Stomach smooth muscle (tissue), 2 donors: ENCODE data around the gene TTC39B.
"Not testable (repeated sequence)": the region's sequence is repeated elsewhere in the genome, so short reads cannot be mapped to it uniquely, and the experiment has no call there.

Experiments used
- H3K27ac ChIP-seq: one replicate; pipeline ENCODE4 v1.7.0; 2013; ENCODE audit warnings: mild to moderate bottlenecking, low read length, inconsistent platforms
- H3K27me3 ChIP-seq, 2 donors: one replicate each; pipeline ENCODE4 v1.7.0; 2013; ENCODE audit warnings: low read length in 2 of 2; ENCODE audit not compliant: insufficient read depth in 2 of 2, control insufficient read depth in 1 of 2
- H3K36me3 ChIP-seq, 2 donors: one replicate each; pipeline ENCODE4 v1.7.0; 2013; ENCODE audit warnings: low read length in 2 of 2; ENCODE audit not compliant: control insufficient read depth in 2 of 2, insufficient read depth in 2 of 2
- H3K4me1 ChIP-seq: one replicate; pipeline ENCODE4 v1.7.0; 2013; ENCODE audit warnings: low read length; ENCODE audit not compliant: control insufficient read depth, insufficient read depth
- H3K4me3 ChIP-seq, 2 donors: one replicate each; pipeline ENCODE4 v1.7.0; 2013; ENCODE audit warnings: low read length in 2 of 2
- H3K9ac ChIP-seq, 2 donors: one replicate each; pipeline ENCODE4 v1.7.0; 2013; ENCODE audit warnings: low read length in 2 of 2, mild to moderate bottlenecking in 1 of 2
- H3K9me3 ChIP-seq, 2 donors: one replicate each; pipeline ENCODE4 v1.7.0; 2013; ENCODE audit warnings: low read length in 2 of 2; ENCODE audit not compliant: control insufficient read depth in 2 of 2
- donor health status: healthy.
- donor health status: Pancreatic carcinoma.

The TTC39B gene

DNA sequence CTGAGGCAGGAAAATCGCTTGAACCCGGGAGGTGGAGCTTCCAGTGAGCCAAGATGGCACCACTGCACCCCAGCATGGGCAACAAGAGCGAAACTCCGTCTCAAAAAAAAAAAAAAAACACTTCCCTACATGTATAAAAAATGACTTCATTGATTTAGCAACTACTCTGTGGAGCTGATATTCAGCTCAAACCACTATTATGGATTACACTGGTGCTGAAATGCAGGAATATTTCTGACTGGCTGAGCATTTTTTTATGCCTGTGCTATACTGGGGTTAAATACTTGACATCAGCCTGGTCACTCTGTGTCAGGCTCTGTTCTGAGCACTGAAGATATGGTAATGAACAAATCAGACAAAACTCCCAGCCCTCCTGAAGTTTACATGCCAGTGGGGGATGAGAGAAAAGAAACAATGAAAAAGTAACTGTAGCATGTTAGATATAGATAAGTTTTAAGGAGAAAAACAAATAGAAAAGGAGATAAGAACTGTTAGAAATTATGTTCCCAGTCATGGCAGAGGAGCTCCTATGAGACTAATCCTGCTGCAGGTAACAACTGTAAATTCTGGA is 22.6 kb upstream of the TTC39B start:
- H3K36me3 ChIP-seq, result no peaks in the 10 kb centered on the region
- H3K4me1 ChIP-seq, result no peaks in the 10 kb centered on the region
- no peak overlapping the region for H3K27ac ChIP-seq
- no peak overlapping the region for H3K9ac ChIP-seq
- no peaks in the 10 kb centered on the region for H3K9me3 ChIP-seq
- H3K27me3 ChIP-seq, result no peaks in the 10 kb centered on the region
- no peak overlapping the region for H3K4me3 ChIP-seq

- Histone ChIP-seq H3K36me3 (no peaks in the 10 kb centered on the region), H3K9me3 (no peaks in the 10 kb centered on the region), H3K9ac (no peak overlapping the region), H3K27ac (no peak overlapping the region), H3K27me3 (no peaks in the 10 kb centered on the region), H3K4me3 (no peak overlapping the region), H3K4me1 (no peaks in the 10 kb centered on the region)
Observed at GRCh38 chr9:15328946-15329345, 21.9 kb upstream of the TTC39B start.

GRCh38 chr9:15322695-15323094 is 15.7 kb upstream of the TTC39B start:
- not testable (repeated sequence) for H3K27ac ChIP-seq, H3K9me3 ChIP-seq, H3K4me1 ChIP-seq, H3K36me3 ChIP-seq, H3K9ac ChIP-seq, H3K4me3 ChIP-seq, H3K27me3 ChIP-seq

DNA sequence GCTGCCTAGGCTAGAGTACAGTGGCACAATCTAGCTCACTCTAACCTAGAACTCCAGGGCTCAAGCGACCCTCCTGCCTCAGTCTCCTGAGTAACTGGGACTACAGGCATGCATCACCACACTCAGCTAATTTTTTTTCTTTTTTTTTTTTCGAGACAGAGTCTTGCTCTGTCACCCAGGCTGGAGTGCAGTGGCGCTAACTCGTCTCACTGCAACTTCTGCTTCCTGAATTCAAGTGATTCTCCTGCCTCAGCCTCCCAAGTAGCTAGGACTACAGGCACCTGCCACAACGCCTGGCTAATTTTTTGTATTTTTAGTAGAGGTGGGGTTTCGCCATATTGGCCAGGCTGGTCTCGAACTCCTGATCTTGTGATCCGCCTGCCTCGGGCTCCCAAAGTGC is 12.6 kb upstream of the TTC39B start:
- H3K36me3 ChIP-seq, H3K4me3 ChIP-seq, H3K27me3 ChIP-seq, H3K9me3 ChIP-seq, H3K4me1 ChIP-seq, H3K9ac ChIP-seq, H3K27ac ChIP-seq: not testable (repeated sequence)

DNA sequence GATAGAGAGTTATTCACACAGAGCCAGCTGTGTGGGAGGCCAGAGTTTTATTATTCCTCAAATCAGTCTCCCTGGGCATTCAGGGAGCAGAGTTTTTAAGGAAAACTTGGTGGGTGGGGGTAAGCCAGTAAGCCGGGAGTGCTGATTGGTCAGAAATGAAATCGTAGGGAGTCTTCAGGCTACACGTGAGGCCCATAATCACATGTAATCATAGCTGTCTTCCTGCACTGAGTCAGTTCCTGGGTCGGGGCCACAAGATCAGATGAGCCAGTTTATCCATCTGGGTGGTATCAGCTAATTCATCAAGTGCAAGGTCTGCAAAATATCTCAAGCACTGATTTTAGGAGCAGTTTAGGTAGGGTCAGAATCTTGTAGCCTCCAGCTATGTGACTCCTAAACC is 10.8 kb upstream of the TTC39B start:
- H3K4me1 ChIP-seq, result no peaks in the 10 kb centered on the region
- H3K9me3 ChIP-seq, result no peaks in the 10 kb centered on the region
- H3K36me3 ChIP-seq, result no peaks in the 10 kb centered on the region
- H3K9ac ChIP-seq, result no peak overlapping the region
- H3K4me3 ChIP-seq, result no peak overlapping the region
- H3K27me3 ChIP-seq, result no peaks in the 10 kb centered on the region
- no peak overlapping the region for H3K27ac ChIP-seq

GRCh38 chr9:15311607-15312006 is 4.6 kb upstream of the TTC39B start:
- Histone ChIP-seq H3K9me3 (no peaks in the 10 kb centered on the region), H3K9ac (no peak overlapping the region), H3K4me1 (peaks cover 4% of the 10 kb centered on the region), H3K27me3 (no peaks in the 10 kb centered on the region), H3K27ac (no peak overlapping the region), H3K4me3 (no peak overlapping the region), H3K36me3 (no peaks in the 10 kb centered on the region)

- H3K9me3 ChIP-seq, result no peaks in the 10 kb centered on the region
- H3K4me3 ChIP-seq, result no peak overlapping the region
- H3K27ac ChIP-seq, result no peak overlapping the region
- H3K4me1 ChIP-seq, result peaks cover 11% of the 10 kb centered on the region
- H3K9ac ChIP-seq, result no peak overlapping the region
- no peaks in the 10 kb centered on the region for H3K36me3 ChIP-seq
- no peaks in the 10 kb centered on the region for H3K27me3 ChIP-seq
Observed at GRCh38 chr9:15310107-15310850, 3.3 kb upstream of the TTC39B start.

- Histone ChIP-seq H3K27ac (no peak overlapping the region), H3K36me3 (no peaks in the 10 kb centered on the region), H3K4me3 (no peak overlapping the region), H3K9ac (no peak overlapping the region), H3K4me1 (peaks cover 11% of the 10 kb centered on the region), H3K27me3 (no peaks in the 10 kb centered on the region), H3K9me3 (no peaks in the 10 kb centered on the region)
Observed at GRCh38 chr9:15308511-15308910, 1.5 kb upstream of the TTC39B start.

DNA sequence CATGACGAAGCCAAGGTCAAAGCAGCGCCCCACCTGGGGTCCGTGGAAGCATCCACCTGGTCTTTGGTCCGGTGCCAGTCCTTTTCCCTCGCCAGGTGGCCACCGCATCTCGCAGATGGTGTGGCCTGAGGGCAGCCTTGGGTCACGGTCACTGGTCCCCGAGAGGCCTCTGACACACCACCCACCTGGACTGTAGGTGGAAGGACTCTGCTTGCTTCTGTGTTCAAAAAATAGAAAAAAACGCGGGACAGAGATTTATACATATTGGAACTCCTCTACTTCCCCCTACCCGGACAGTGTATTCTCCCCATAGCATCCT is 466 bp upstream of the TTC39B start:
- peak overlapping the region; percentile 83 to 91 for H3K4me3 ChIP-seq
- H3K9ac ChIP-seq, result peak overlapping the region; percentile 48 to 55

GRCh38 chr9:15306068-15306756 is 804 bp downstream of the TTC39B start:
- H3K36me3 ChIP-seq, result no peaks in the 10 kb centered on the region
- H3K27ac ChIP-seq, result peak overlapping the region; percentile 75
- H3K27me3 ChIP-seq, result no peaks in the 10 kb centered on the region
- H3K4me1 ChIP-seq, result peaks cover 11% of the 10 kb centered on the region
- H3K4me3 ChIP-seq, result peak overlapping the region; percentile 83 to 91
- no peaks in the 10 kb centered on the region for H3K9me3 ChIP-seq
- H3K9ac ChIP-seq, result peak overlapping the region; percentile 86 to 88

More for the DNA sequence above, 466 bp upstream of the TTC39B start:
- no peak overlapping the region for H3K27ac ChIP-seq
- no peaks in the 10 kb centered on the region for H3K9me3 ChIP-seq
- peaks cover 11% of the 10 kb centered on the region for H3K4me1 ChIP-seq
- H3K27me3 ChIP-seq, result no peaks in the 10 kb centered on the region
- no peaks in the 10 kb centered on the region for H3K36me3 ChIP-seq

- H3K9ac ChIP-seq, result peak overlapping the region; percentile 86 to 88
- H3K36me3 ChIP-seq, result no peaks in the 10 kb centered on the region
- no peaks in the 10 kb centered on the region for H3K9me3 ChIP-seq
- peak overlapping the region; percentile 75 for H3K27ac ChIP-seq
- no peaks in the 10 kb centered on the region for H3K27me3 ChIP-seq
- peaks cover 11% of the 10 kb centered on the region for H3K4me1 ChIP-seq
- peak overlapping the region; percentile 83 to 91 for H3K4me3 ChIP-seq
Observed at GRCh38 chr9:15305470-15305869, 1.5 kb downstream of the TTC39B start.
